HUDEP-2 (cell line): Measurements from ENCODE around the gene NCEH1.
A peak's percentile ranks its signal among the peaks of the same experiment; 100 is the strongest.
"Not testable (repeated sequence)": the region's sequence is repeated elsewhere in the genome, so short reads cannot be mapped to it uniquely, and the experiment has no call there.

Experiments used
- DNase-seq, 76 experiments: peaks; one replicate each; lab custom pipeline; 2025; ENCODE audit not compliant: unreplicated experiment in 76 of 76; lab: John Stamatoyannopoulos, UW

Gene NCEH1

GRCh38 chr3:172710664-172711453 is at the start of gene NCEH1:
Gene NCEH1, minus strand, starts transcription at chr3:172711067. Its CDS starts 83 bp downstream, at chr3:172710984.
- peak in 75 of 76 experiments; percentile 21 to 95 (median 87) for DNase-seq

GRCh38 chr3:172760416-172760815 is 49.5 kb upstream of the NCEH1 start:
- not testable (repeated sequence) for DNase-seq

- DNase-seq = no peak
Observed at GRCh38 chr3:172753125-172753524, 42.3 kb upstream of the NCEH1 start.

- DNase-seq = no peak
Observed at GRCh38 chr3:172752651-172753050, 41.8 kb upstream of the NCEH1 start.

- peak in 21 of 76 experiments; percentile 2 to 47 (median 16) for DNase-seq
Observed at GRCh38 chr3:172751175-172751704, 40.4 kb upstream of the NCEH1 start.

GRCh38 chr3:172750368-172751174 is 39.7 kb upstream of the NCEH1 start, which contains the start of gene ECT2:
Gene ECT2, plus strand, starts transcription at chr3:172750726. Its CDS starts 3,805 bp downstream, at chr3:172754531.
- DNase-seq = peak; percentile 9 to 98 (median 96)

GRCh38 chr3:172750069-172750367 is 39.2 kb upstream of the NCEH1 start:
- DNase-seq = no peak

GRCh38 chr3:172749230-172749965 is 38.5 kb upstream of the NCEH1 start:
- DNase-seq = no peak

GRCh38 chr3:172746475-172746874 is 35.6 kb upstream of the NCEH1 start:
- DNase-seq = no peak

GRCh38 chr3:172739462-172739861 is 28.6 kb upstream of the NCEH1 start:
- DNase-seq = no peak

- DNase-seq = no peak
Observed at GRCh38 chr3:172735014-172735413, 24.1 kb upstream of the NCEH1 start.

- DNase-seq = no peak
Observed at GRCh38 chr3:172726380-172726779, 15.5 kb upstream of the NCEH1 start.

- DNase-seq = not testable (repeated sequence)
Observed at GRCh38 chr3:172722536-172723040, 11.7 kb upstream of the NCEH1 start.

GRCh38 chr3:172717493-172718088 is 6.7 kb upstream of the NCEH1 start:
- peak in 2 of 76 experiments; percentile 19 to 42 for DNase-seq

- no peak for DNase-seq
Observed at GRCh38 chr3:172716476-172716875, 5.6 kb upstream of the NCEH1 start.

- no peak for DNase-seq
Observed at GRCh38 chr3:172713316-172713715, 2.4 kb upstream of the NCEH1 start.

- peak in 8 of 76 experiments; percentile 6 to 49 (median 36) for DNase-seq
Observed at GRCh38 chr3:172711454-172711795, 558 bp upstream of the NCEH1 start.

- peak in 8 of 76 experiments; percentile 3 to 36 (median 10) for DNase-seq
Observed at GRCh38 chr3:172709774-172710663, 848 bp downstream of the NCEH1 start.
